ENCODE results near the gene DMD. TPM values are rescaled to one million over a fixed set of nuclear protein-coding genes. Genes with fewer than 3 reads are reported as not detected.

Gene DMD
- total and polyA plus RNA-seq, 2 donors from 2014 or later = 4.2 to 17.9 TPM

DNA sequence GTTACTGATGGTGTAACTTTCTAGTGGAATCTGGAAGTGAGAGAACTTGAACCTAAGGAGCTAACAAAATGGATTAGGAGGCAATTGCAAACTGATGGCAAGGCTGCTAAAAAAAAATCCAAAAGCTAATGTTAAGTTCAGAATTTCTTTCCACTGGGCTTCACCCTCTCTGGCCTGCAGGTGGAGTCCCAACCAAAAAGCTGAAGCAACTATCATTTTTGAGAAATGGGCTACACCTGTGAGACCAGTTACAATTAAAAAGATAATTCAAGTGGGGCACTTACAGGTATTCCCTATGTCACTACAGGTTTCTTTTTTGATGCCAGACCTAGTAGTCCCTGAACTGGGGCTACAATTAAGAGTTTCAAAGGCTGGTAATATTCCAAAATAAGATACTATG is 1997.4 kb downstream of the DMD start:
- Histone ChIP-seq H3K4me3 (ENCODE audit: low read length in 3 of 3) (no peak overlapping the region), H3K9ac (ENCODE audit: low read length in 3 of 3) (no peak overlapping the region), H3K4me1 (ENCODE audit: control insufficient read depth in 2 of 3, insufficient read depth in 2 of 3, low read depth in 1 of 3, low read length in 3 of 3) (no peaks in the 10 kb centered on the region), H3K9me3 (ENCODE audit: control insufficient read depth in 2 of 3, insufficient read depth in 1 of 3, low read length in 3 of 3) (no peaks in the 10 kb centered on the region), H3K27ac (ENCODE audit: low read depth in 2 of 2, low read length in 2 of 2) (no peak overlapping the region), H3K27me3 (ENCODE audit: control insufficient read depth, insufficient read depth, low read length) (no peaks in the 10 kb centered on the region), H3K36me3 (ENCODE audit: control insufficient read depth in 2 of 3, insufficient read depth in 3 of 3, low read length in 3 of 3) (no peaks in the 10 kb centered on the region)
- FAIRE-seq (no peak), DNase-seq (peak in 1 of 5 donors; percentile 20)
- intact Hi-C loops (cut with DNase I) = no loop called here
- TF ChIP-seq CTCF (IDR thresholded peaks at IDR 0.05; ENCODE audit: borderline replicate concordance, extremely low read depth, insufficient read depth) = peak; percentile 20

GRCh38 chrX:31212856-31213748 is 1998.2 kb downstream of the DMD start:
- no peak overlapping the region for H3K9ac ChIP-seq (ENCODE audit: low read length in 3 of 3)
- no peak for TF ChIP-seq CTCF (IDR thresholded peaks at IDR 0.05; ENCODE audit: borderline replicate concordance, extremely low read depth, insufficient read depth)
- no peak overlapping the region for H3K27ac ChIP-seq (ENCODE audit: low read depth in 2 of 2, low read length in 2 of 2)
- H3K9me3 ChIP-seq (ENCODE audit: control insufficient read depth in 2 of 3, insufficient read depth in 1 of 3, low read length in 3 of 3) = no peaks in the 10 kb centered on the region
- intact Hi-C loops (cut with DNase I) = no loop called here
- FAIRE-seq (no peak), DNase-seq (no peak)
- no peak overlapping the region for H3K4me3 ChIP-seq (ENCODE audit: low read length in 3 of 3)
- no peaks in the 10 kb centered on the region for H3K4me1 ChIP-seq (ENCODE audit: control insufficient read depth in 2 of 3, insufficient read depth in 2 of 3, low read depth in 1 of 3, low read length in 3 of 3)
- no peaks in the 10 kb centered on the region for H3K36me3 ChIP-seq (ENCODE audit: control insufficient read depth in 2 of 3, insufficient read depth in 3 of 3, low read length in 3 of 3)
- H3K27me3 ChIP-seq (ENCODE audit: control insufficient read depth, insufficient read depth, low read length) = no peaks in the 10 kb centered on the region

DNA sequence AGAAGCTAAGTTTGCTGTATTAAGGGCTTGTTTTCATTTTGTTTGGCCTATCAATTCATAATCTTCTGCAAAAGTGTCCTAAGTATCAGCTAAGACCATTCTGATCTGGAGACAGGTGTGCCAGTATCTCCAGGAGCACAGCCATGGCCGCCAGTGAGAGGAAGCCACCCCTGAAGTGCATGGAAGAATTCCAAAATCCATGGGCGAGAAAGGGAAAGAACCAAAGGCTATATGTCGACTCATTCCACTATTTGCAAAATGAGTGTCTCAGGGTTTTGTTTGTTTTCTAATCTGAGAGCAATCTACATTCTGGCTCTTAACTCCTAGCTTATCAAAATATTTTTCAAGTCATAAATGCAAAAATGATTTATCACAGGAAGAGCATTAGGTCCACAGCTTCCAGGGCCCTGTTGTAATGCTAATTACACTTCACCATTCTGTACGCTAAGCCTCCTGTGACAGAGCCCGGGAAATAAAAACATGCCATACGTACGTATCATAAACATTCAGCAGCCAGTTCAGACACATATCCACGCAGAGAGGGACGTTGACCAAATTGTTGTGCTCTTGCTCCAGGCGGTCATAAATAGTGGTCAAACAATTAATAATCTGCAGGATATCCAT is 2002.2 kb downstream of the DMD start:
- no peak for TF ChIP-seq CTCF (IDR thresholded peaks at IDR 0.05; ENCODE audit: borderline replicate concordance, extremely low read depth, insufficient read depth)
- peak in 2 of 5 donors; percentile 33 to 43 for DNase-seq
- H3K9me3 ChIP-seq (ENCODE audit: control insufficient read depth in 2 of 3, insufficient read depth in 1 of 3, low read length in 3 of 3) = no peaks in the 10 kb centered on the region
- no peak overlapping the region for H3K4me3 ChIP-seq (ENCODE audit: low read length in 3 of 3)
- H3K36me3 ChIP-seq (ENCODE audit: control insufficient read depth in 2 of 3, insufficient read depth in 3 of 3, low read length in 3 of 3) = no peaks in the 10 kb centered on the region
- H3K9ac ChIP-seq (ENCODE audit: low read length in 3 of 3) = no peak overlapping the region
- H3K4me1 ChIP-seq (ENCODE audit: control insufficient read depth in 2 of 3, insufficient read depth in 2 of 3, low read depth in 1 of 3, low read length in 3 of 3) = no peaks in the 10 kb centered on the region
- no peak overlapping the region for H3K27ac ChIP-seq (ENCODE audit: low read depth in 2 of 2, low read length in 2 of 2)
- FAIRE-seq = peak; percentile 23
- intact Hi-C loops (cut with DNase I) = no loop called here
- H3K27me3 ChIP-seq (ENCODE audit: control insufficient read depth, insufficient read depth, low read length) = no peaks in the 10 kb centered on the region

All from kidney (tissue), 14 donors.